GM23338 (cell line): ENCODE results near the gene DRG2.

ENCODE experiments used
- EZH2 ChIP-seq: fragments of 200-600 bp; sonication (generic); IDR thresholded peaks from one replicate; pipeline ENCODE4 v1.8.0; 2017; ENCODE audit warnings: antibody characterized with exemption, mild to moderate bottlenecking, low read depth; ENCODE audit not compliant: unreplicated experiment
- POLR2AphosphoS5 ChIP-seq: IDR thresholded peaks from 2 replicates; pipeline ENCODE4 v1.6.1; 2016; ENCODE audit warnings: antibody characterized with exemption, low read depth
- TF ChIP-seq, protein P1 (sequence below), 2 experiments: fragments of 200-600 bp in 1 of 2; sonication (generic) in 1 of 2; conservative IDR thresholded peaks; 2 replicates each; pipeline versions ENCODE4 v1.5.1 to v1.6.1; 2016 to 2017; ENCODE audit warnings: antibody characterized with exemption in 2 of 2, low read depth in 2 of 2, mild to moderate bottlenecking in 2 of 2, moderate library complexity in 1 of 2
- TF ChIP-seq, protein P2 (sequence below): IDR thresholded peaks from one replicate; pipeline ENCODE4 v1.6.1; 2018; ENCODE audit warnings: antibody characterized with exemption; ENCODE audit not compliant: unreplicated experiment

DNA sequence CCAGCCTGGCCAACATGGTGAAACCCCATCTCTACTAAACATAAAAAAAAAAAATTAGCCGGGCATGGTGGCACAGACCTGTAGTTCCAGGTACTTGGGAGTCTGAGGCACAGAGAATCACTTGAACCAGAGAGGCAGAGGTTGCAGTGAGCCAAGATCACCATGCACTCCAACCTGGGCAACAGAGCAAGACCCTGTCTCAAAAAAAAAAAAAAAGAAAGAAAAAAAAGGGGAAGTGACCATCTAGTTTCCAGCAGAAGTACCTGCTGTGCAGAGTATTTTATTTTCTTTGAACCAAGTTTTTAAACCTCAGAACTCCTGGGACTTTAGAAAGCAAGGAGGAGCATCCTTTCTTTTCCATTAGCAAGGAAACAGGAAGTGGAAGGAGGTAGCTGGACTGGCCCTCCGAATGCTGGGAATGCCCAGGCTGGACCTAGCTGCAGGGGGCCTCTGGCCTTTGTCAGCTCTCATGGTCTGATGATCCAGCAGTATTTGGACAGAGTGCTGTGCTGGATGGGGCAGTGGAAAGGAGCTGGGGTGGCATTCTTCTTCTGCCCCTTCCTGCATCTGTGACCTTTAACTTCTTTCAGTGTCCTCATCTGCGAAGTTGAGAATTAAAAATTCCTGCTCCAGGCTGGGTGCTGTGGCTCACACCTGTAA, 41.9 kb upstream of the DRG2 start:
- TF ChIP-seq, protein P1, sequence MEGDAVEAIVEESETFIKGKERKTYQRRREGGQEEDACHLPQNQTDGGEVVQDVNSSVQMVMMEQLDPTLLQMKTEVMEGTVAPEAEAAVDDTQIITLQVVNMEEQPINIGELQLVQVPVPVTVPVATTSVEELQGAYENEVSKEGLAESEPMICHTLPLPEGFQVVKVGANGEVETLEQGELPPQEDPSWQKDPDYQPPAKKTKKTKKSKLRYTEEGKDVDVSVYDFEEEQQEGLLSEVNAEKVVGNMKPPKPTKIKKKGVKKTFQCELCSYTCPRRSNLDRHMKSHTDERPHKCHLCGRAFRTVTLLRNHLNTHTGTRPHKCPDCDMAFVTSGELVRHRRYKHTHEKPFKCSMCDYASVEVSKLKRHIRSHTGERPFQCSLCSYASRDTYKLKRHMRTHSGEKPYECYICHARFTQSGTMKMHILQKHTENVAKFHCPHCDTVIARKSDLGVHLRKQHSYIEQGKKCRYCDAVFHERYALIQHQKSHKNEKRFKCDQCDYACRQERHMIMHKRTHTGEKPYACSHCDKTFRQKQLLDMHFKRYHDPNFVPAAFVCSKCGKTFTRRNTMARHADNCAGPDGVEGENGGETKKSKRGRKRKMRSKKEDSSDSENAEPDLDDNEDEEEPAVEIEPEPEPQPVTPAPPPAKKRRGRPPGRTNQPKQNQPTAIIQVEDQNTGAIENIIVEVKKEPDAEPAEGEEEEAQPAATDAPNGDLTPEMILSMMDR (conservative IDR thresholded peaks at IDR 0.05; ENCODE audit: low read depth in 2 of 2): no peak
- TF ChIP-seq POLR2AphosphoS5 (no peak), EZH2 (no peak)
- TF ChIP-seq, protein P2, sequence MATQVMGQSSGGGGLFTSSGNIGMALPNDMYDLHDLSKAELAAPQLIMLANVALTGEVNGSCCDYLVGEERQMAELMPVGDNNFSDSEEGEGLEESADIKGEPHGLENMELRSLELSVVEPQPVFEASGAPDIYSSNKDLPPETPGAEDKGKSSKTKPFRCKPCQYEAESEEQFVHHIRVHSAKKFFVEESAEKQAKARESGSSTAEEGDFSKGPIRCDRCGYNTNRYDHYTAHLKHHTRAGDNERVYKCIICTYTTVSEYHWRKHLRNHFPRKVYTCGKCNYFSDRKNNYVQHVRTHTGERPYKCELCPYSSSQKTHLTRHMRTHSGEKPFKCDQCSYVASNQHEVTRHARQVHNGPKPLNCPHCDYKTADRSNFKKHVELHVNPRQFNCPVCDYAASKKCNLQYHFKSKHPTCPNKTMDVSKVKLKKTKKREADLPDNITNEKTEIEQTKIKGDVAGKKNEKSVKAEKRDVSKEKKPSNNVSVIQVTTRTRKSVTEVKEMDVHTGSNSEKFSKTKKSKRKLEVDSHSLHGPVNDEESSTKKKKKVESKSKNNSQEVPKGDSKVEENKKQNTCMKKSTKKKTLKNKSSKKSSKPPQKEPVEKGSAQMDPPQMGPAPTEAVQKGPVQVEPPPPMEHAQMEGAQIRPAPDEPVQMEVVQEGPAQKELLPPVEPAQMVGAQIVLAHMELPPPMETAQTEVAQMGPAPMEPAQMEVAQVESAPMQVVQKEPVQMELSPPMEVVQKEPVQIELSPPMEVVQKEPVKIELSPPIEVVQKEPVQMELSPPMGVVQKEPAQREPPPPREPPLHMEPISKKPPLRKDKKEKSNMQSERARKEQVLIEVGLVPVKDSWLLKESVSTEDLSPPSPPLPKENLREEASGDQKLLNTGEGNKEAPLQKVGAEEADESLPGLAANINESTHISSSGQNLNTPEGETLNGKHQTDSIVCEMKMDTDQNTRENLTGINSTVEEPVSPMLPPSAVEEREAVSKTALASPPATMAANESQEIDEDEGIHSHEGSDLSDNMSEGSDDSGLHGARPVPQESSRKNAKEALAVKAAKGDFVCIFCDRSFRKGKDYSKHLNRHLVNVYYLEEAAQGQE: no peak
